Mesothelial cell of epicardium (in vitro differentiated cells): Measurements from ENCODE around the gene ABCG1. TPM values are rescaled to one million over a fixed set of nuclear protein-coding genes. Genes with fewer than 3 reads are reported as not detected.
A peak's percentile ranks its signal among the peaks of the same experiment; 100 is the strongest.

Source experiments
- DNase-seq, 2 experiments: peaks; one replicate each; pipeline ENCODE4 v3.0.0; 2021; ENCODE audit warnings: low spot score in 2 of 2; ENCODE audit not compliant: unreplicated experiment in 2 of 2
- H3K27ac Mint-ChIP-seq: 2 replicates; pipeline ENCODE4 v1.8.0; 2021; ENCODE audit warnings: mixed read lengths
- H3K27me3 Mint-ChIP-seq: 2 replicates; pipeline ENCODE4 v1.8.0; 2021; ENCODE audit warnings: low read depth, mixed read lengths
- H3K36me3 Mint-ChIP-seq: 2 replicates; pipeline ENCODE4 v1.8.0; 2021; ENCODE audit warnings: mixed read lengths
- H3K4me1 Mint-ChIP-seq: 2 replicates; pipeline ENCODE4 v1.8.0; 2021; ENCODE audit warnings: mixed read lengths
- H3K4me3 Mint-ChIP-seq: 2 replicates; pipeline ENCODE4 v1.8.0; 2021; ENCODE audit warnings: mild to moderate bottlenecking, moderate library complexity, mixed read lengths
- H3K9me3 Mint-ChIP-seq: 2 replicates; pipeline ENCODE4 v1.8.0; 2021; ENCODE audit warnings: mixed read lengths
- total RNA-seq: library from RNA; stranded (reverse); gene quantifications from 3 replicates; pipeline ENCODE4 v1.2.1, GENCODE V29; 2021
- TF ChIP-seq, protein P1 (sequence below): fragments of 200-600 bp; sonication (generic); IDR thresholded peaks from one replicate; pipeline ENCODE4 v1.5.0; 2021; ENCODE audit warnings: antibody characterized with exemption; ENCODE audit not compliant: unreplicated experiment

The ABCG1 gene
- total RNA-seq, 1 donor from 2014 or later = 4.4 TPM

- Mint-ChIP-seq H3K27ac (no peak overlapping the region), H3K36me3 (no peaks in the 10 kb centered on the region), H3K4me3 (no peak overlapping the region), H3K27me3 (peaks cover 24% of the 10 kb centered on the region), H3K4me1 (no peaks in the 10 kb centered on the region), H3K9me3 (peaks cover 9% of the 10 kb centered on the region)
- DNase-seq = no peak
- TF ChIP-seq, protein P1, sequence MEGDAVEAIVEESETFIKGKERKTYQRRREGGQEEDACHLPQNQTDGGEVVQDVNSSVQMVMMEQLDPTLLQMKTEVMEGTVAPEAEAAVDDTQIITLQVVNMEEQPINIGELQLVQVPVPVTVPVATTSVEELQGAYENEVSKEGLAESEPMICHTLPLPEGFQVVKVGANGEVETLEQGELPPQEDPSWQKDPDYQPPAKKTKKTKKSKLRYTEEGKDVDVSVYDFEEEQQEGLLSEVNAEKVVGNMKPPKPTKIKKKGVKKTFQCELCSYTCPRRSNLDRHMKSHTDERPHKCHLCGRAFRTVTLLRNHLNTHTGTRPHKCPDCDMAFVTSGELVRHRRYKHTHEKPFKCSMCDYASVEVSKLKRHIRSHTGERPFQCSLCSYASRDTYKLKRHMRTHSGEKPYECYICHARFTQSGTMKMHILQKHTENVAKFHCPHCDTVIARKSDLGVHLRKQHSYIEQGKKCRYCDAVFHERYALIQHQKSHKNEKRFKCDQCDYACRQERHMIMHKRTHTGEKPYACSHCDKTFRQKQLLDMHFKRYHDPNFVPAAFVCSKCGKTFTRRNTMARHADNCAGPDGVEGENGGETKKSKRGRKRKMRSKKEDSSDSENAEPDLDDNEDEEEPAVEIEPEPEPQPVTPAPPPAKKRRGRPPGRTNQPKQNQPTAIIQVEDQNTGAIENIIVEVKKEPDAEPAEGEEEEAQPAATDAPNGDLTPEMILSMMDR = no peak
Observed at GRCh38 chr21:42320791-42321190, 101.9 kb downstream of the ABCG1 start.

- no peaks in the 10 kb centered on the region for H3K36me3 Mint-ChIP-seq
- peaks cover 23% of the 10 kb centered on the region for H3K27me3 Mint-ChIP-seq
- DNase-seq = no peak
- H3K9me3 Mint-ChIP-seq = peaks cover 10% of the 10 kb centered on the region
- H3K4me1 Mint-ChIP-seq = no peaks in the 10 kb centered on the region
- no peak overlapping the region for H3K4me3 Mint-ChIP-seq
- TF ChIP-seq, protein P1 = no peak
- H3K27ac Mint-ChIP-seq = no peak overlapping the region
Observed at GRCh38 chr21:42321231-42321630, 102.3 kb downstream of the ABCG1 start.

GRCh38 chr21:42321845-42322244 is 102.9 kb downstream of the ABCG1 start:
- TF ChIP-seq, protein P1 = no peak
- Mint-ChIP-seq H3K9me3 (peaks cover 10% of the 10 kb centered on the region), H3K4me1 (no peaks in the 10 kb centered on the region), H3K36me3 (no peaks in the 10 kb centered on the region), H3K27ac (no peak overlapping the region), H3K27me3 (peaks cover 23% of the 10 kb centered on the region), H3K4me3 (no peak overlapping the region)
- DNase-seq = no peak

DNA sequence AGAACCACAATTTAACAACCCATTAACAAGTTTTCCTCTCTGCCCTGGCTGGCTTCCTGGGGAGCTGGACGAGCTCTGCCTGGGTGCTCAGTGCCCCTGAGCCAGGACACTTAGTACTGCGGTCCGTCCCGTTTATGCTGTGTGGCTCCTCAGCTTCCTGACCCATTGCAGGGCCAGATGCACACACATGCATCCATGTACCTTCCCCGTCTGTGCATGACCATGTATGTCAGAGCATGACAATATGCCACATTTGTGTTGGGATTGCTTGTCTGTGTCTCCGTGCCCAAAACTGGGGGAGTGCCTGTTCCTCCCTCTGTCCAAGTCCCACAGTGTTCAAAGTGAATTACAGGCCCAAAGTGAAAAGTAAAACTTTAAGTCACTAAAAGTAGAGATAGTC is 106.0 kb downstream of the ABCG1 start:
- no peaks in the 10 kb centered on the region for H3K36me3 Mint-ChIP-seq
- H3K4me1 Mint-ChIP-seq = no peaks in the 10 kb centered on the region
- no peak for DNase-seq
- H3K9me3 Mint-ChIP-seq = peaks cover 17% of the 10 kb centered on the region
- no peak overlapping the region for H3K4me3 Mint-ChIP-seq
- no peak overlapping the region for H3K27ac Mint-ChIP-seq
- peaks cover 28% of the 10 kb centered on the region for H3K27me3 Mint-ChIP-seq
- TF ChIP-seq, protein P1 = no peak

DNA sequence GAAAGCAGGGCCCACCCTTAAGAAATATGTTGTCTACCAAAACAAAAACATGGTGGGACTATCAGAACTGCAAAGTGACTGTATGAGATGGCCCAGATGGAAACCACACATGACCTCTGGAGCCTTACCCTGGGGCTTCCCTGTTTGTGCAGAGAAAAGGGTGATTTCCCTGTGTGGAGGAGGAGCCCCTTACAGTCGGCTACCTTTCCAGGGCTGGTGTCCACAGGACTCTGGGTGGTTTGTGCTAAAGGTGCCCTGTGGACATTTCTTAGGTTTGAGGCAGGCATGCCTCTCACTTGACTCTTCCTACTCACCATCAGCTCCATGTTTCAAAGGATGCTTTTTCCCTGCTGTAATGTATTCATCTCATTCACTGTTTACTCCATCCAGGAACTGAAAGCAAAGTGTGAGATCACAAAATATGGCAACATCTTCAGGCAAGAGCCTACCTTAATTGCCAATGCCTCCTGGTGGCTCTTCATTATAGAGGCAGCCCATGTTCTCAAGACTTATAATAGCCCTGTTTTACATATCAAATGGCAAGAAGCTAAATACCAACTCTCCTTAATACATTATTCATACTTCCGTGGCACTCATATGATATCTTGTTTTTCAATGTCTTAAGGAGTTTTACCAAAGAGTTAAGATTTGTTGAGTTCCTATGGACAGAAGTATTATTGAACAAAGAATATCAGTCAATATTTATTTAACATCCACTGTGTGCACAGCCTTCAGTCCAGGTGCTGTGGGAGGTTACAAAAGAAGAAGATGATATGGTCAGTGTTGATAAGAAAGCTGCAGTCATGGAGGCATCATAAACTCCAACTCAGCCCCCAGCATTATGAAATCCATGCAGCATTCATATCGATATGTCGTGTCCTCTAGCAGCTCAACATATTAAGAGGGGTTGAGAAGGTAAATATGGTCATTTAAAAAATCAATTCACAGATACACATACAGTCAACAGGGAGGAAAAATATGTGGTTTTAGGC is 111.7 kb downstream of the ABCG1 start:
- H3K27ac Mint-ChIP-seq = no peak overlapping the region
- no peak overlapping the region for H3K4me3 Mint-ChIP-seq
- H3K36me3 Mint-ChIP-seq = no peaks in the 10 kb centered on the region
- peaks cover 1% of the 10 kb centered on the region for H3K4me1 Mint-ChIP-seq
- TF ChIP-seq, protein P1 = no peak
- peak in 1 of 2 experiments; percentile 14 for DNase-seq
- peaks cover 26% of the 10 kb centered on the region for H3K27me3 Mint-ChIP-seq
- H3K9me3 Mint-ChIP-seq = peaks cover 31% of the 10 kb centered on the region
